HCT116 (cell line): ENCODE measurements around the gene FAM118B. TPM values are rescaled to one million over a fixed set of nuclear protein-coding genes. Genes with fewer than 3 reads are reported as not detected.
A peak's percentile ranks its signal among the peaks of the same experiment; 100 is the strongest.

Experiments
- ATAC-seq: fragments of 200-7000 bp; cut with Tn5 transposase; 2 replicates; pipeline ENCODE4 v1.9.1; 2020; ENCODE audit warnings: mild to moderate bottlenecking, moderate library complexity
- BruUV-seq: library from RNA; stranded (reverse); fragments of 400-500 nt; replicated peaks from 2 replicates; lab custom pipeline; 2021; lab: Mats Ljungman, UMichigan
- CTCF ChIA-PET: fragments of 300-600 bp; sonication (Branson Sonifier 250); formaldehyde crosslinking; loops from one replicate; lab custom pipeline; 2021; ENCODE audit warnings: antibody characterized with exemption; lab: Charles Lee
- POLR2A ChIA-PET: fragments of 300-600, 350-600 bp; sonication (Branson Sonifier 250); formaldehyde crosslinking; loops from one replicate; lab custom pipeline; 2021; ENCODE audit warnings: antibody characterized with exemption; lab: Charles Lee
- RAD21 ChIA-PET, 2 experiments: fragments of 300-600 bp; sonication (Branson Sonifier 250); formaldehyde crosslinking; loops; one replicate each; lab custom pipeline; 2023; ENCODE audit warnings: low total read pairs in 2 of 2; ENCODE audit not compliant: uncharacterized antibody in 2 of 2, unreplicated experiment in 2 of 2, low non-redundant PET in 1 of 2; lab: Charles Lee
- DNase-seq: peaks from one replicate; pipeline ENCODE4 v3.0.0-alpha.2; 2010; ENCODE audit warnings: low read depth, low spot score
- H2AFZ ChIP-seq: fragments of 200-600 bp; shearing (Covaris generic), sonication (generic); 2 replicates; pipeline ENCODE4 v1.6.1; 2017; ENCODE audit warnings: low read depth, mixed run types, mixed read lengths, antibody characterized with exemption, low read length; ENCODE audit not compliant: poor library complexity, severe bottlenecking
- H3K27ac ChIP-seq: 2 replicates; pipeline ENCODE4 v1.5.1; 2012; ENCODE audit warnings: low read depth, low read length
- H3K27me3 ChIP-seq: fragments of 200-600 bp; sonication (generic); 2 replicates; pipeline ENCODE4 v1.6.1; 2016; ENCODE audit warnings: mixed run types, low read length, mixed read lengths; ENCODE audit not compliant: insufficient read depth
- H3K36me3 ChIP-seq, 2 experiments: fragments of 200-500 bp in 1 of 2; fragments of 200-600 bp in 1 of 2; sonication (Bioruptor generic) in 1 of 2; sonication (generic) in 1 of 2; 2 replicates each; pipeline versions ENCODE4 v1.5.1 to v1.6.1; 2014 to 2016; ENCODE audit warnings: low read length in 2 of 2, inconsistent platforms in 1 of 2, mixed read lengths in 1 of 2, mixed run types in 1 of 2; ENCODE audit not compliant: insufficient read depth in 2 of 2, control insufficient read depth in 1 of 2
- H3K4me1 ChIP-seq, 2 experiments: fragments of 200-600 bp in 1 of 2; sonication (generic) in 1 of 2; 2 replicates each; pipeline versions ENCODE4 v1.5.1 to v1.6.1; 2012 to 2017; ENCODE audit warnings: low read length in 2 of 2, inconsistent platforms in 1 of 2, mild to moderate bottlenecking in 1 of 2, mixed read lengths in 1 of 2, mixed run types in 1 of 2, moderate library complexity in 1 of 2; ENCODE audit not compliant: insufficient read depth in 2 of 2, control insufficient read depth in 1 of 2
- H3K4me2 ChIP-seq: fragments of 200-600 bp; sonication (generic); 2 replicates; pipeline ENCODE4 v1.6.1; 2017; ENCODE audit warnings: mixed run types, low read length, mixed read lengths
- H3K4me3 ChIP-seq, 2 experiments: fragments of 200-600 bp in 1 of 2; sonication (generic) in 1 of 2; replicated peaks in 1 of 2; 2 replicates each; pipeline ENCODE4 v1.5.1; 2011 to 2016; ENCODE audit warnings: low read length in 2 of 2, control low read depth in 1 of 2, low read depth in 1 of 2, mild to moderate bottlenecking in 1 of 2, mixed read lengths in 1 of 2, mixed run types in 1 of 2
- H3K79me2 ChIP-seq: fragments of 200-600 bp; sonication (generic); 2 replicates; pipeline ENCODE4 v1.6.1; 2017; ENCODE audit warnings: mild to moderate bottlenecking, mixed run types, low read length, moderate library complexity, mixed read lengths; ENCODE audit not compliant: insufficient read depth
- H3K9ac ChIP-seq: fragments of 200-600 bp; sonication (generic); 2 replicates; pipeline ENCODE4 v1.6.1; 2016; ENCODE audit warnings: low read length, mixed read lengths
- H3K9me2 ChIP-seq: fragments of 200-600 bp; sonication (generic), shearing (Covaris generic); 2 replicates; pipeline ENCODE4 v1.6.1; 2017; ENCODE audit warnings: mixed run types, mild to moderate bottlenecking, moderate library complexity; ENCODE audit not compliant: insufficient read depth
- H3K9me3 ChIP-seq, 2 experiments: fragments of 200-500 bp in 1 of 2; fragments of 200-600 bp in 1 of 2; sonication (Bioruptor generic) in 1 of 2; sonication (generic) in 1 of 2; 2 replicates each; pipeline ENCODE4 v1.6.1; 2014 to 2017; ENCODE audit warnings: low read length in 2 of 2, mixed read lengths in 2 of 2, inconsistent platforms in 1 of 2, low read depth in 1 of 2, mild to moderate bottlenecking in 1 of 2, mixed run types in 1 of 2, moderate library complexity in 1 of 2; ENCODE audit not compliant: control insufficient read depth in 1 of 2, insufficient read depth in 1 of 2
- H4K20me1 ChIP-seq: fragments of 200-600 bp; sonication (generic), shearing (Covaris generic); 2 replicates; pipeline ENCODE4 v1.6.1; 2017; ENCODE audit warnings: mixed run types, mild to moderate bottlenecking, moderate library complexity; ENCODE audit not compliant: insufficient read depth
- CBX3 ChIP-seq: IDR thresholded peaks from 2 replicates; pipeline ENCODE4 v1.6.1; 2012; ENCODE audit warnings: low read depth
- CTCF ChIP-seq, 3 experiments: fragments of 200-600 bp in 1 of 3; sonication (generic) in 1 of 3; IDR thresholded peaks in 2 of 3; conservative IDR thresholded peaks in 1 of 3; 2 replicates each; pipeline ENCODE4 v1.5.1; 2012 to 2017; ENCODE audit warnings: low read depth in 2 of 3, low read length in 2 of 3, antibody characterized with exemption in 1 of 3, borderline replicate concordance in 1 of 3, control low read depth in 1 of 3, mild to moderate bottlenecking in 1 of 3, mixed read lengths in 1 of 3, mixed run types in 1 of 3, moderate library complexity in 1 of 3; ENCODE audit not compliant: insufficient read depth in 1 of 3
- EGR1 ChIP-seq: IDR thresholded peaks from 2 replicates; pipeline ENCODE4 v1.6.1; 2012; ENCODE audit warnings: low read depth
- ELF1 ChIP-seq: IDR thresholded peaks from 2 replicates; pipeline ENCODE4 v1.6.1; 2012; ENCODE audit warnings: low read depth, borderline replicate concordance
- EZH2 ChIP-seq: fragments of 200-600 bp; sonication (generic); IDR thresholded peaks from 2 replicates; pipeline ENCODE4 v1.6.1; 2017; ENCODE audit warnings: antibody characterized with exemption, mixed run types
- EZH2phosphoT487 ChIP-seq: fragments of 200-600 bp; IDR thresholded peaks from 2 replicates; pipeline ENCODE4 v1.6.1; 2018; ENCODE audit warnings: antibody characterized with exemption, borderline replicate concordance
- FOSL1 ChIP-seq: IDR thresholded peaks from 2 replicates; pipeline ENCODE4 v1.6.1; 2012; ENCODE audit warnings: low read depth
- JUND ChIP-seq: IDR thresholded peaks from 2 replicates; pipeline ENCODE4 v1.6.1; 2012
- POLR2A ChIP-seq: IDR thresholded peaks from 2 replicates; pipeline ENCODE4 v1.7.0; 2011; ENCODE audit warnings: borderline replicate concordance; ENCODE audit not compliant: insufficient read depth, insufficient read length; ENCODE audit errors: extremely low read depth
- POLR2AphosphoS5 ChIP-seq: IDR thresholded peaks from 2 replicates; pipeline ENCODE4 v1.6.1; 2011; ENCODE audit warnings: mild to moderate bottlenecking, low read depth, low read length, moderate library complexity
- RAD21 ChIP-seq: IDR thresholded peaks from 2 replicates; pipeline ENCODE4 v1.6.1; 2012; ENCODE audit warnings: low read depth, mild to moderate bottlenecking
- REST ChIP-seq: IDR thresholded peaks from 2 replicates; pipeline ENCODE4 v1.6.1; 2012; ENCODE audit warnings: low read depth
- SIN3A ChIP-seq: IDR thresholded peaks from 2 replicates; pipeline ENCODE4 v1.6.1; 2012; ENCODE audit warnings: low read depth
- SP1 ChIP-seq: IDR thresholded peaks from 2 replicates; pipeline ENCODE4 v1.6.1; 2012; ENCODE audit warnings: low read depth
- SRF ChIP-seq: IDR thresholded peaks from 2 replicates; pipeline ENCODE4 v1.6.1; 2012; ENCODE audit warnings: low read depth
- TCF7L2 ChIP-seq: IDR thresholded peaks from 2 replicates; pipeline ENCODE4 v1.7.0; 2011; ENCODE audit warnings: borderline replicate concordance, inconsistent platforms; ENCODE audit not compliant: insufficient read depth, insufficient read length; ENCODE audit errors: extremely low read depth
- ZBTB33 ChIP-seq: IDR thresholded peaks from 2 replicates; pipeline ENCODE4 v1.6.1; 2011; ENCODE audit warnings: mild to moderate bottlenecking, low read length, moderate library complexity; ENCODE audit not compliant: insufficient replicate concordance; ENCODE audit errors: extremely low read depth
- ZFX ChIP-seq: fragments of 450-650 bp; IDR thresholded peaks from 2 replicates; pipeline ENCODE4 v1.6.1; 2017
- ZNF274 ChIP-seq: fragments of 200-500 bp; sonication (Bioruptor generic); IDR thresholded peaks from 2 replicates; pipeline ENCODE4 v1.6.1; 2014; ENCODE audit warnings: mild to moderate bottlenecking, low read depth, low read length, inconsistent platforms
- intact Hi-C: fragments of 100-400 bp; cut with micrococcal nuclease; formaldehyde crosslinking; loops from 2 replicates; pipeline ENCODE4 v1.10.0; 2022
- total RNA-seq: library from RNA; stranded (reverse); gene quantifications from one replicate; pipeline ENCODE4 v1.2.1, GENCODE V29; 2021; ENCODE audit not compliant: unreplicated experiment
- TF ChIP-seq, protein P1 (sequence below): IDR thresholded peaks from 2 replicates; pipeline ENCODE4 v1.6.1; 2012

Gene FAM118B
- total RNA-seq, 1 experiment from 2014 or later, result 12.8 TPM

DNA sequence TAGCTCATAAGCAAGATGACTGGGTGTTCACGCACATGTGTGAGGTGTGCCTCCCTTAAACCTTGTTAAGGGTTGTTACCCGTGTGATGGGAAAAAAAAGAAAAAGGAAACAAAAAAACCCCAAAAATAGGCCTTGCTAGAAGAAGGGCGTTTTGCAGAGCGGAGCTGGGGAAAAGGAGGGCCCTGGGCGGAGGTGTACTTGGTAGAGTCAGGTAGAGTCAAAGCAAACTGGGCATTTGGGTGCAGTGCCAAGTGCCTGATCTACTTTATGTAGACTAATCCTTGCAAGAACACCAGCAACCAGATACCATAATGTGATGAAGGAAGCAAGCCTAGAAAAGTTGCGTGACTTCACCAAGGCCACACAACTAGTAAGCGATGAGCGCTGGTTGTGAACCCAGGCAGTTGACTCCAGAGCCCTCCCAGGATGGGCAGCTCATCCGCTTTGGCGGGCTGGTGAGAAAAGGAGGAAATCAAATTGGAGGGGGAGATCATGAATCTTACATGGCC, 70.1 kb downstream of the FAM118B start:
- H3K4me1 ChIP-seq, result peaks cover 11 to 26% of the 10 kb centered on the region in 2 experiments; a peak in 3 of 4 replicates
- H3K79me2 ChIP-seq, result peaks cover 11% of the 10 kb centered on the region; the same call in 1 of the 2 replicates
- no TSS peak for BruUV-seq
- intact Hi-C loops, result no loop called here
- no peaks in the 10 kb centered on the region for H3K9me2 ChIP-seq
- TF ChIP-seq ZFX, result no peak
- TF ChIP-seq EZH2phosphoT487, result no peak
- no peak for TF ChIP-seq CBX3
- no peak for TF ChIP-seq ZNF274
- TF ChIP-seq TCF7L2, result no peak
- TF ChIP-seq SRF, result no peak
- no peak for TF ChIP-seq ZBTB33
- TF ChIP-seq SIN3A, result no peak
- no peak for TF ChIP-seq JUND
- TF ChIP-seq RAD21, result no peak
- no peak for TF ChIP-seq POLR2AphosphoS5
- TF ChIP-seq CTCF (IDR thresholded peaks at IDR 0.05 in 2 of 3, conservative IDR thresholded peaks at IDR 0.05 in 1 of 3; ENCODE audit: borderline replicate concordance in 1 of 3, insufficient read depth in 1 of 3, low read depth in 2 of 3, low read length in 2 of 3), result no peak
- no peak for TF ChIP-seq EGR1
- no peak for TF ChIP-seq POLR2A
- TF ChIP-seq, protein P1, sequence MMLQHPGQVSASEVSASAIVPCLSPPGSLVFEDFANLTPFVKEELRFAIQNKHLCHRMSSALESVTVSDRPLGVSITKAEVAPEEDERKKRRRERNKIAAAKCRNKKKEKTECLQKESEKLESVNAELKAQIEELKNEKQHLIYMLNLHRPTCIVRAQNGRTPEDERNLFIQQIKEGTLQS, result no peak
- no peak for TF ChIP-seq EZH2
- no peak for TF ChIP-seq FOSL1
- no peak for TF ChIP-seq ELF1
- no peak for TF ChIP-seq SP1
- TF ChIP-seq REST, result no peak
- no peak overlapping the region for H3K9ac ChIP-seq
- no peaks in the 10 kb centered on the region for H4K20me1 ChIP-seq
- H3K9me3 ChIP-seq, result no peaks in the 10 kb centered on the region
- DNase-seq (no peak), ATAC-seq (no peak)
- no peak overlapping the region for H3K4me3 ChIP-seq
- no peak overlapping the region for H3K27ac ChIP-seq
- RAD21 ChIA-PET, result no interaction called here
- CTCF ChIA-PET, result no interaction called here
- POLR2A ChIA-PET, result interaction anchor here (1.3 kb wide), 1 partner anchor 12 kb away, joined by 4 read pairs; the partner anchor contains the start of genes FOXRED1 and SRPRA
- H3K4me2 ChIP-seq, result peak overlapping the region; percentile 79; the same call in 1 of the 2 replicates
- peaks cover 0 to 7% of the 10 kb centered on the region in 2 experiments; a peak in 1 of 4 replicates for H3K36me3 ChIP-seq
- H2AFZ ChIP-seq, result no peak overlapping the region
- H3K27me3 ChIP-seq, result no peaks in the 10 kb centered on the region
